B cell (primary cell): Measurements from ENCODE around the gene LMTK3.

Source experiments
- EZH2 ChIP-seq: IDR thresholded peaks from 2 replicates; pipeline ENCODE4 v1.6.1; 2012; ENCODE audit warnings: borderline replicate concordance, low read depth, mild to moderate bottlenecking, moderate library complexity, low read length; ENCODE audit not compliant: insufficient read depth, poor library complexity, severe bottlenecking
- TF ChIP-seq, protein P1 (sequence below): fragments of 200-600 bp; IDR thresholded peaks from one replicate; pipeline ENCODE4 v1.8.0; 2022; ENCODE audit warnings: antibody characterized with exemption, mild to moderate bottlenecking

DNA sequence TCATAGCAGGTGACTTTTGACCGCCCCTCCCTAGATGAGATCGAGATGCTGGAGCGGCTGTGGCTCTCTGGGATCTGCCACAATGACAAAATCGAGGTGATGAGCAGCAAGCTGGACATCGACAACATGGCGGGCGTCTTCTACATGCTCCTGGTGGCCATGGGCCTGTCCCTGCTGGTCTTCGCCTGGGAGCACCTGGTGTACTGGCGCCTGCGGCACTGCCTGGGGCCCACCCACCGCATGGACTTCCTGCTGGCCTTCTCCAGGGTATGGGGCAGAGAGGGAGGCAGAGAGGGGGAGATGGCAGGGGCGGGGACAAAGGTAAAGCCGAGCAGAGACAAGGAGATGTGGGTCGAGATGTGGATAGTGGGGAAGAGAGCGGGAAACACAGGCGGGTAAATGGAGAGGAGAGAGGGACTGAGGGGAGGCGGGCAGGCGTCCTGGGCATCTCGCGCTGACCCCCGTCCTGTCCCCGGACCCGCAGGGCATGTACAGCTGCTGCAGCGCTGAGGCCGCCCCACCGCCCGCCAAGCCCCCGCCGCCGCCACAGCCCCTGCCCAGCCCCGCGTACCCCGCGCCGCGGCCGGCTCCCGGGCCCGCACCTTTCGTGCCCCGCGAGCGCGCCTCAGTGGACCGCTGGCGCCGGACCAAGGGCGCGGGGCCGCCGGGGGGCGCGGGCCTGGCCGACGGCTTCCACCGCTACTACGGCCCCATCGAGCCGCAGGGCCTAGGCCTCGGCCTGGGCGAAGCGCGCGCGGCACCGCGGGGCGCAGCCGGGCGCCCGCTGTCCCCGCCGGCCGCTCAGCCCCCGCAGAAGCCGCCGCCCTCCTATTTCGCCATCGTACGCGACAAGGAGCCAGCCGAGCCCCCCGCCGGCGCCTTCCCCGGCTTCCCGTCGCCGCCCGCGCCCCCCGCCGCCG is 69.3 kb downstream of the LMTK3 start:
- TF ChIP-seq, protein P1, sequence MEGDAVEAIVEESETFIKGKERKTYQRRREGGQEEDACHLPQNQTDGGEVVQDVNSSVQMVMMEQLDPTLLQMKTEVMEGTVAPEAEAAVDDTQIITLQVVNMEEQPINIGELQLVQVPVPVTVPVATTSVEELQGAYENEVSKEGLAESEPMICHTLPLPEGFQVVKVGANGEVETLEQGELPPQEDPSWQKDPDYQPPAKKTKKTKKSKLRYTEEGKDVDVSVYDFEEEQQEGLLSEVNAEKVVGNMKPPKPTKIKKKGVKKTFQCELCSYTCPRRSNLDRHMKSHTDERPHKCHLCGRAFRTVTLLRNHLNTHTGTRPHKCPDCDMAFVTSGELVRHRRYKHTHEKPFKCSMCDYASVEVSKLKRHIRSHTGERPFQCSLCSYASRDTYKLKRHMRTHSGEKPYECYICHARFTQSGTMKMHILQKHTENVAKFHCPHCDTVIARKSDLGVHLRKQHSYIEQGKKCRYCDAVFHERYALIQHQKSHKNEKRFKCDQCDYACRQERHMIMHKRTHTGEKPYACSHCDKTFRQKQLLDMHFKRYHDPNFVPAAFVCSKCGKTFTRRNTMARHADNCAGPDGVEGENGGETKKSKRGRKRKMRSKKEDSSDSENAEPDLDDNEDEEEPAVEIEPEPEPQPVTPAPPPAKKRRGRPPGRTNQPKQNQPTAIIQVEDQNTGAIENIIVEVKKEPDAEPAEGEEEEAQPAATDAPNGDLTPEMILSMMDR = no peak
- TF ChIP-seq EZH2 = no peak
